Uterus (tissue), 2 donors: ENCODE data around the gene MICAL3.

Experiments used
- CTCF ChIP-seq, 4 experiments: fragments of 200-600 bp in 2 of 4; fragments of 450-650 bp in 2 of 4; sonication (generic) in 2 of 4; IDR thresholded peaks; one replicate each; pipeline ENCODE4 v1.5.1; 2016 to 2019; ENCODE audit warnings: antibody characterized with exemption in 4 of 4, mild to moderate bottlenecking in 2 of 4, moderate library complexity in 1 of 4
- POLR2A ChIP-seq, 2 donors: fragments of 450-650 bp; IDR thresholded peaks; one replicate each; pipeline ENCODE4 v1.6.1; 2016; ENCODE audit warnings: antibody characterized with exemption in 2 of 2, mild to moderate bottlenecking in 1 of 2, moderate library complexity in 1 of 2

GRCh38 chr22:17817079-17817478 lies 207.3 kb downstream of the MICAL3 start:
- no peak for TF ChIP-seq CTCF (IDR thresholded peaks at IDR 0.05)
- no peak for TF ChIP-seq POLR2A (IDR thresholded peaks at IDR 0.05)
